Stomach (tissue), 4 donors: Measurements from ENCODE around the gene SECISBP2.

Experiments
- CTCF ChIP-seq, 7 experiments: fragments of 450-650 bp in 4 of 7; fragments of 200-600 bp in 3 of 7; sonication (generic) in 3 of 7; IDR thresholded peaks; one replicate each; pipeline ENCODE4 v1.5.1; 2016 to 2019; ENCODE audit warnings: antibody characterized with exemption in 7 of 7, control low read depth in 2 of 7, mild to moderate bottlenecking in 1 of 7
- EP300 ChIP-seq: sonication (generic); formaldehyde crosslinking; IDR thresholded peaks from one replicate; pipeline ENCODE4 v1.6.1; 2017; ENCODE audit warnings: antibody characterized with exemption
- POLR2A ChIP-seq, 4 donors: fragments of 450-650 bp; IDR thresholded peaks; one replicate each; pipeline ENCODE4 v1.6.1; 2016; ENCODE audit warnings: antibody characterized with exemption in 4 of 4, control low read depth in 2 of 4, mild to moderate bottlenecking in 1 of 4, moderate library complexity in 1 of 4
- POLR2AphosphoS5 ChIP-seq, 3 donors: sonication (generic); formaldehyde crosslinking; IDR thresholded peaks; one replicate each; pipeline ENCODE4 v1.6.1; 2016; ENCODE audit warnings: antibody characterized with exemption in 3 of 3

GRCh38 chr9:89370593-89370992 lies 52.3 kb downstream of the SECISBP2 start:
- TF ChIP-seq CTCF (IDR thresholded peaks at IDR 0.05) (no peak), POLR2A (IDR thresholded peaks at IDR 0.05) (no peak), POLR2AphosphoS5 (IDR thresholded peaks at IDR 0.05) (no peak), EP300 (no peak)
